Right lobe of liver (tissue), 6 donors: ENCODE measurements around the gene PRKD3. TPM values are rescaled to one million over a fixed set of nuclear protein-coding genes. Genes with fewer than 3 reads are reported as not detected.

Experiments used
- ATAC-seq, 4 donors: fragments of 200-7000 bp; cut with Tn5 transposase; one replicate each; pipeline ENCODE4 v1.9.1; 2020; ENCODE audit warnings: mild to moderate bottlenecking in 4 of 4, moderate library complexity in 4 of 4
- DNase-seq, 3 donors: peaks; one replicate each; pipeline ENCODE4 v3.0.0-alpha.2; 2020
- H3K27ac ChIP-seq, 3 donors: fragments of 200-600 bp; one replicate each; pipeline ENCODE4 v1.8.0; 2022
- H3K27me3 ChIP-seq, 2 donors: fragments of 200-600 bp; one replicate each; pipeline ENCODE4 v1.8.0; 2022
- H3K36me3 ChIP-seq, 4 donors: fragments of 200-600 bp; sonication (generic) in 1 of 4; one replicate each; pipeline versions ENCODE4 v1.5.1 to v1.8.0; 2017 to 2022; ENCODE audit warnings: control low read depth in 1 of 4
- H3K4me1 ChIP-seq, 4 donors: fragments of 200-600 bp; sonication (generic) in 1 of 4; one replicate each; pipeline versions ENCODE4 v1.5.1 to v1.8.0; 2017 to 2022; ENCODE audit warnings: control low read depth in 1 of 4
- H3K4me3 ChIP-seq, 3 donors: fragments of 200-600 bp; one replicate each; pipeline ENCODE4 v1.8.0; 2022
- H3K9me3 ChIP-seq, 4 donors: fragments of 200-600 bp; sonication (generic) in 1 of 4; one replicate each; pipeline versions ENCODE4 v1.5.1 to v1.8.0; 2017 to 2022; ENCODE audit warnings: control low read depth in 1 of 4
- CTCF ChIP-seq, 4 donors: fragments of 200-600 bp in 3 of 4; fragments of 450-650 bp in 1 of 4; IDR thresholded peaks; one replicate each; pipeline versions ENCODE4 v1.5.1 to v1.8.0; 2016 to 2022; ENCODE audit warnings: antibody characterized with exemption in 4 of 4, mild to moderate bottlenecking in 2 of 4
- POLR2A ChIP-seq: fragments of 450-650 bp; IDR thresholded peaks from one replicate; pipeline ENCODE4 v1.6.1; 2017; ENCODE audit warnings: antibody characterized with exemption, mild to moderate bottlenecking
- WGBS: methylation state at CpG from one replicate; pipeline ENCODE4 v1.1.6; 2018; ENCODE audit warnings: low coverage, low lambda C conversion rate; ENCODE audit not compliant: insufficient coverage; ENCODE audit errors: missing lambda C conversion rate; 5-methylcytosine and 5-hydroxymethylcytosine counted together
- intact Hi-C, 2 donors: fragments of 100-400 bp; cut with DNase I; formaldehyde crosslinking; loops; one replicate each; pipeline versions ENCODE4 v1.11.2 to v1.14.1; 2022
- long read RNA-seq: library from polyadenylated mRNA; unstranded; transcript quantifications from one replicate; pipeline ENCODE4 v2.0.0, GENCODE V29; 2019
- total RNA-seq, 6 experiments: library from RNA; depleted of rRNA in 2 of 6; stranded (reverse); fragments of >200 nt in 2 of 6; fragmentation: NEBNext Ultra II Directional in 3 of 6; extraction: Animal tissue kit (Norgen Biotek cat#: 25700) in 3 of 6; gene quantifications; one replicate each; pipeline versions ENCODE4 v1.1.0 to v1.2.4, GENCODE V29; 2016 to 2023
- donor health status: DM: no; HTN: yes; CAD: no.
- donor health status: DM: no; HTN: no; CAD: no.
- donor health status: DM: no; HTN: no; CAD: no.
- donor health status: DM: no; HTN: yes; CAD: no.
- donor health status: DM: no; HTN: yes; CAD: no.

The PRKD3 gene
- total RNA-seq, result 10 to 100 TPM in 4 of 6 experiments, 1 to 10 TPM in 2; 8.4 to 15.2 (median 10.9) TPM
- long read RNA-seq, partial matches to known transcripts, result 1 of 1 reads
- long read RNA-seq, other reads (novel, unspliced or antisense), result 0 of 1 reads

GRCh38 chr2:37324786-37325624 lies at the start of gene PRKD3:
Gene PRKD3, minus strand, starts transcription at chr2:37324833. Its CDS starts 8,309 bp downstream, at chr2:37316524.
- Histone ChIP-seq H3K36me3 (no peaks in the 10 kb centered on the region), H3K27ac (peak within 1 kb of the TSS; percentile 79 to 91 (median 91)), H3K9me3 (no peaks in the 10 kb centered on the region), H3K27me3 (no peaks in the 10 kb centered on the region), H3K4me1 (peaks cover 0 to 23% (median 8%) of the 10 kb centered on the region in 4 donors), H3K4me3 (peak within 1 kb of the TSS; percentile 75 to 80 (median 80))
- TF ChIP-seq CTCF (IDR thresholded peaks at IDR 0.05) (no peak), POLR2A (peak; percentile 62)
- DNase-seq, result peak in 2 of 3 donors; percentile 85 to 86
- intact Hi-C loops, result no loop called here
- WGBS, result 2% methylated on average over 17 of the region's 79 CpGs
- ATAC-seq, result peak; percentile 82 to 92 (median 86)

GRCh38 chr2:37372000-37372399 lies 47.4 kb upstream of the PRKD3 start:
- Histone ChIP-seq H3K27ac (no peak overlapping the region), H3K27me3 (no peaks in the 10 kb centered on the region), H3K4me3 (no peak overlapping the region), H3K36me3 (no peaks in the 10 kb centered on the region), H3K4me1 (no peaks in the 10 kb centered on the region), H3K9me3 (no peaks in the 10 kb centered on the region)
- TF ChIP-seq CTCF (IDR thresholded peaks at IDR 0.05), result no peak
- no peak for DNase-seq
- no peak for ATAC-seq
- intact Hi-C loops, result no loop called here

- no peaks in the 10 kb centered on the region for H3K4me1 ChIP-seq
- 77% methylated on average over 1 of the region's 1 CpG for WGBS
- H3K27ac ChIP-seq, result no peak overlapping the region
- intact Hi-C loops, result no loop called here
- no peak overlapping the region for H3K4me3 ChIP-seq
- TF ChIP-seq CTCF (IDR thresholded peaks at IDR 0.05) (no peak), POLR2A (no peak)
- no peaks in the 10 kb centered on the region for H3K27me3 ChIP-seq
- H3K36me3 ChIP-seq, result no peaks in the 10 kb centered on the region
- ATAC-seq, result no peak
- DNase-seq, result no peak
- no peaks in the 10 kb centered on the region for H3K9me3 ChIP-seq
These were observed 46.0 kb upstream of the PRKD3 start for GRCh38 chr2:37370666-37371065.

GRCh38 chr2:37367984-37368383 lies 43.4 kb upstream of the PRKD3 start:
- intact Hi-C loops, result no loop called here
- no peaks in the 10 kb centered on the region for H3K4me1 ChIP-seq
- H3K9me3 ChIP-seq, result no peaks in the 10 kb centered on the region
- no peak overlapping the region for H3K4me3 ChIP-seq
- DNase-seq, result no peak
- 79% methylated on average over 2 of the region's 2 CpGs for WGBS
- H3K27me3 ChIP-seq, result no peaks in the 10 kb centered on the region
- TF ChIP-seq POLR2A (no peak), CTCF (IDR thresholded peaks at IDR 0.05) (no peak)
- no peak for ATAC-seq
- H3K36me3 ChIP-seq, result no peaks in the 10 kb centered on the region
- H3K27ac ChIP-seq, result no peak overlapping the region
